ENCODE results near the gene ADCY2. TPM values are rescaled to one million over a fixed set of nuclear protein-coding genes. Genes with fewer than 3 reads are reported as not detected.

Gene ADCY2
- total RNA-seq, 2 experiments from 2014 or later = not detected

GRCh38 chr5:7385681-7386080, 10.3 kb upstream of the ADCY2 start:
- Histone ChIP-seq H3K4me3 (ENCODE audit: low read depth, low read length, poor library complexity, severe bottlenecking) (no peak overlapping the region), H3K36me3 (ENCODE audit: insufficient read depth, low read length) (no peaks in the 10 kb centered on the region), H3K9me2 (ENCODE audit: insufficient read depth, low read length) (no peaks in the 10 kb centered on the region), H3K9me3 (ENCODE audit: low read length) (no peaks in the 10 kb centered on the region), H3K79me2 (ENCODE audit: insufficient read depth, low read depth, low read length) (no peaks in the 10 kb centered on the region), H4K20me1 (ENCODE audit: insufficient read depth, low read length) (no peaks in the 10 kb centered on the region), H2AFZ (ENCODE audit: low read length) (no peak overlapping the region), H3K27ac (ENCODE audit: low read depth, low read length, poor library complexity, severe bottlenecking) (no peak overlapping the region), H3K4me1 (ENCODE audit: insufficient read depth, low read length, poor library complexity, severe bottlenecking) (no peaks in the 10 kb centered on the region), H3K4me2 (ENCODE audit: low read length) (no peak overlapping the region)
- no TSS peak for BruUV-seq (replicated peaks)
- DNase-seq (ENCODE audit: low spot score) = no peak
- CTCF ChIA-PET (ENCODE audit: unreplicated experiment) = no interaction called here
- no peak for TF ChIP-seq EZH2phosphoT487 (IDR thresholded peaks at IDR 0.05; ENCODE audit: borderline replicate concordance, low read depth, low read length)
- TF ChIP-seq CTCF (conservative IDR thresholded peaks at IDR 0.05; ENCODE audit: low read length) = no peak
- intact Hi-C loops (cut with micrococcal nuclease; ENCODE audit: unreplicated experiment) = no loop called here
- POLR2A ChIA-PET = no interaction called here

- Histone ChIP-seq H3K4me3 (ENCODE audit: low read depth, low read length, poor library complexity, severe bottlenecking) (no peak overlapping the region), H3K9me3 (ENCODE audit: low read length) (no peaks in the 10 kb centered on the region), H3K4me2 (ENCODE audit: low read length) (no peak overlapping the region), H4K20me1 (ENCODE audit: insufficient read depth, low read length) (no peaks in the 10 kb centered on the region), H3K27ac (ENCODE audit: low read depth, low read length, poor library complexity, severe bottlenecking) (no peak overlapping the region), H3K36me3 (ENCODE audit: insufficient read depth, low read length) (no peaks in the 10 kb centered on the region), H3K4me1 (ENCODE audit: insufficient read depth, low read length, poor library complexity, severe bottlenecking) (no peaks in the 10 kb centered on the region), H2AFZ (ENCODE audit: low read length) (no peak overlapping the region), H3K9me2 (ENCODE audit: insufficient read depth, low read length) (no peaks in the 10 kb centered on the region), H3K79me2 (ENCODE audit: insufficient read depth, low read depth, low read length) (no peaks in the 10 kb centered on the region)
- intact Hi-C loops (cut with micrococcal nuclease; ENCODE audit: unreplicated experiment) = no loop called here
- ChIA-PET CTCF (ENCODE audit: unreplicated experiment) (no interaction called here), POLR2A (no interaction called here)
- no peak for DNase-seq (ENCODE audit: low spot score)
- no peak for TF ChIP-seq CTCF (conservative IDR thresholded peaks at IDR 0.05; ENCODE audit: low read length)
- TF ChIP-seq EZH2phosphoT487 (IDR thresholded peaks at IDR 0.05; ENCODE audit: borderline replicate concordance, low read depth, low read length) = no peak
- no TSS peak for BruUV-seq (replicated peaks)
Measured at GRCh38 chr5:7388553-7388952, 7.4 kb upstream of the ADCY2 start.

GRCh38 chr5:7391215-7391614, 4.7 kb upstream of the ADCY2 start:
- H3K9me2 ChIP-seq (ENCODE audit: insufficient read depth, low read length) = no peaks in the 10 kb centered on the region
- no TSS peak for BruUV-seq (replicated peaks)
- no peak for DNase-seq (ENCODE audit: low spot score)
- no peaks in the 10 kb centered on the region for H3K4me1 ChIP-seq (ENCODE audit: insufficient read depth, low read length, poor library complexity, severe bottlenecking)
- no peak for TF ChIP-seq CTCF (conservative IDR thresholded peaks at IDR 0.05; ENCODE audit: low read length)
- ChIA-PET POLR2A (interaction anchor here (0.8 kb wide), 1 partner anchor 1224 kb away, joined by 3 read pairs; no protein-coding TSS in a partner anchor), CTCF (ENCODE audit: unreplicated experiment) (no interaction called here)
- no peaks in the 10 kb centered on the region for H3K79me2 ChIP-seq (ENCODE audit: insufficient read depth, low read depth, low read length)
- intact Hi-C loops (cut with micrococcal nuclease; ENCODE audit: unreplicated experiment) = no loop called here
- no peaks in the 10 kb centered on the region for H3K9me3 ChIP-seq (ENCODE audit: low read length)
- H3K27ac ChIP-seq (ENCODE audit: low read depth, low read length, poor library complexity, severe bottlenecking) = no peak overlapping the region
- H2AFZ ChIP-seq (ENCODE audit: low read length) = no peak overlapping the region
- H3K4me3 ChIP-seq (ENCODE audit: low read depth, low read length, poor library complexity, severe bottlenecking) = no peak overlapping the region
- H3K36me3 ChIP-seq (ENCODE audit: insufficient read depth, low read length) = no peaks in the 10 kb centered on the region
- no peak overlapping the region for H3K4me2 ChIP-seq (ENCODE audit: low read length)
- H4K20me1 ChIP-seq (ENCODE audit: insufficient read depth, low read length) = no peaks in the 10 kb centered on the region

Measured in OCI-LY7 (cell line).